GM12872 (cell line): ENCODE data around the gene AJAP1.

Source experiments
- TF ChIP-seq, protein P1 (sequence below): IDR thresholded peaks from 3 replicates; pipeline ENCODE4 v1.5.1; 2011; ENCODE audit warnings: low read depth, mild to moderate bottlenecking, low read length, moderate library complexity; ENCODE audit not compliant: insufficient read depth

The AJAP1 gene

DNA sequence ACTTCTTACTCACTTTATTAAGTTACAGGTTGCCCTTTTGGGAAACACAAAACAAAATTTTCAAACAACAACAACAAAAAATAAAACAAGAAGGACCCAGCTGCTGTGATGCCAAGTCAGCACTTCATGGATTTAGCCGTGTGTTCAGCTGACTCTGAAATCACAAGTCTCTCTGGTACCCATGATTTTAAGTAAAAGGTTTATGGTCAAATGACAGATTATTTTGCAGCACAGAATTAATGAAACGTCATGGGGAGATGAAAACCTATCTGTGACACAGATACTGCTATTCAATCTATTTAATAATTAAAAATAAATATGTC lies 7.1 kb downstream of the AJAP1 start:
- TF ChIP-seq, protein P1, sequence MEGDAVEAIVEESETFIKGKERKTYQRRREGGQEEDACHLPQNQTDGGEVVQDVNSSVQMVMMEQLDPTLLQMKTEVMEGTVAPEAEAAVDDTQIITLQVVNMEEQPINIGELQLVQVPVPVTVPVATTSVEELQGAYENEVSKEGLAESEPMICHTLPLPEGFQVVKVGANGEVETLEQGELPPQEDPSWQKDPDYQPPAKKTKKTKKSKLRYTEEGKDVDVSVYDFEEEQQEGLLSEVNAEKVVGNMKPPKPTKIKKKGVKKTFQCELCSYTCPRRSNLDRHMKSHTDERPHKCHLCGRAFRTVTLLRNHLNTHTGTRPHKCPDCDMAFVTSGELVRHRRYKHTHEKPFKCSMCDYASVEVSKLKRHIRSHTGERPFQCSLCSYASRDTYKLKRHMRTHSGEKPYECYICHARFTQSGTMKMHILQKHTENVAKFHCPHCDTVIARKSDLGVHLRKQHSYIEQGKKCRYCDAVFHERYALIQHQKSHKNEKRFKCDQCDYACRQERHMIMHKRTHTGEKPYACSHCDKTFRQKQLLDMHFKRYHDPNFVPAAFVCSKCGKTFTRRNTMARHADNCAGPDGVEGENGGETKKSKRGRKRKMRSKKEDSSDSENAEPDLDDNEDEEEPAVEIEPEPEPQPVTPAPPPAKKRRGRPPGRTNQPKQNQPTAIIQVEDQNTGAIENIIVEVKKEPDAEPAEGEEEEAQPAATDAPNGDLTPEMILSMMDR = no peak

- TF ChIP-seq, protein P1 = no peak
These were observed 7.8 kb downstream of the AJAP1 start for GRCh38 chr1:4662168-4662567.

DNA sequence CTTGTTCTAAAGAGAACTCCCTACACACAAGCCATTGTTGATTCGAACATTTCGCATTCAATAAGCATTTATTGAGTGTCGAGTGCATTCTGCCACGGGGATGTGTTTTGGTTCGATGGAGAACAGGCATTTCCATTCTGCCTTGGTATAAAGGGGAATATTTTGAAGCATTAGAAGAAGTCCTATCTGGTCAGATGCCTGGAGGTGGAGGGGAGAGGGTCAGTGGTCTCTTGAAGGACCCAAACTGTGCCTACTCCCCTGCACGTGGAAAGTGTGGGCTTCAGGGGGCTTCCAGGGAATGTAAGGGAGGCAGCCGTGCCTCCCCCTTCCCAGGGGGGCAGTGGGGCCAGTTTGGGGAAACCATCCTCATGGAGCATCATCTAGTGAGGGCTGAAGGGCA lies 8.3 kb downstream of the AJAP1 start:
- TF ChIP-seq, protein P1 = no peak

- TF ChIP-seq, protein P1 = no peak
These were observed 9.7 kb downstream of the AJAP1 start for GRCh38 chr1:4664095-4664494.

- TF ChIP-seq, protein P1 = no peak
These were observed 10.2 kb downstream of the AJAP1 start for GRCh38 chr1:4664606-4665005.

DNA sequence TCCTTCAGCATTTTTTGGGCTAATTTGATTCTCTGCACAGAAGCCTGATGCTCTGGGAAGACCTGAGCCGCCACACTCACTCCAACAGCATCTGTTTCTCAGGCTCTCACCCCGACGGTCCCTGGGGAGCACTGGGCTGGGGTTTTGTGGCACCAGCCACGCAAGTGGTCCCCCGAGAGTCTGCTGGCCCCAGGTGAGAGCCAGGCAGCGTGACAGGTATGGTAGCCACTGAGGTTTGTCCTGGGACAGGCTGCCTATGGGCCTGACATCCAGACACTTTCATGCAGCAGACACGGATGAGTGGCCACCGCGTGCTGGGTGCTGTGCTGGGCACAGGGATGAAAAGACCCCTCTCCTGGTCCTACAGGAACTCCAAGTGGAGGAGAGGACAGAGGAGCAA lies 11.0 kb downstream of the AJAP1 start:
- TF ChIP-seq, protein P1 = no peak

DNA sequence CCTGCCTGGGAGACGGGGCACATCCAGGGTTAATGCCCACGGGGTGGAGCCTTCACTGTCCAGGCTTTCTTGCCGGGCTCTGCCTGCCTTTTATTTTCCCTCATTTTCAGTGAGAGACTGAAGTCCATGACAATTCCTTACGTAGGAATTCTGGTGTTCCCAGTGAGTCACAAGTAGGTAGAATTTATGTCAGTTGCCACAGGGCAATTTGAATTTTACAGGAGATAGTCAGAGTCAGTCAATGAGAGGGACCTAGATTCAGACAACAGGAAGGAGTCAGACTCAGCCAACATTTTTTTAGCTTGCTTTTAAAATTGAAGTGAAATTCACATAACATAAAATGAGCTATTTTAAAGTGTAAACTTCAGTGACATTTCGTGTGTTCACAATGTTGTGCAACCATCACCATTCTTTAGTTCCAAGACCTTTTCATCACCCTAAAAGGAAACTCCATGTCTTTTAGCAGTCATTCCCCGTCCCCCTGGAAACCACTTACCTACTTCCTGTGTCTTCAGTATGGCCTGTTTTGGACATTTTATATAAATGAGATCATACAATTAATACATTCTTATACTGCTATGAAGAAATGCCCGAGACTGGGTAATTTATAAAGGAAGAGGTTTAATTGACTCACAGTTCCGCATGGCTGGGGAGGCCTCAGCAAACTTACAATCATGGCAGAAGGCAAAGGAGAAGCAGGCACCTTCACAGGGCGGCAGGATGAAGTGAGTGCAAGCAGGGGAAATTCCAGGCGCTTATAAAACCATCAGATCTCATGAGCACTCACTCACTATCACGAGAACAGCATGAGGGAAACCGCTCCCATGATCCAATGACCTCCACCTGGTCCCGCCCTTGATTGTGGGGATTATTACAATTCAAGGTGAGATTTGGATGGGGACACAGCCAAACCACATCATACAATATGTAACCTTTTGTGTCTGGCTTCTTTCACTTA lies 14.6 kb downstream of the AJAP1 start:
- TF ChIP-seq, protein P1 = no peak
